WTC11 (cell line): Measurements from ENCODE around the gene PCDHGA10. TPM values are rescaled to one million over a fixed set of nuclear protein-coding genes. Genes with fewer than 3 reads are reported as not detected.

Experiments
- ATAC-seq: fragments of 200-7000 bp; cut with Tn5 transposase; 2 replicates; pipeline ENCODE4 v1.10.0; 2021; ENCODE audit warnings: mild to moderate bottlenecking, moderate library complexity
- CTCF ChIA-PET: fragments of 300-600 bp; sonication (Branson Sonifier 250); formaldehyde crosslinking; loops from one replicate; lab custom pipeline; 2021; ENCODE audit warnings: antibody characterized with exemption; lab: Charles Lee
- POLR2A ChIA-PET: fragments of 350-600 bp; sonication (Branson Sonifier 250); formaldehyde crosslinking; loops from one replicate; lab custom pipeline; 2021; ENCODE audit warnings: antibody characterized with exemption; lab: Charles Lee
- DNase-seq: peaks from one replicate; pipeline ENCODE4 v3.0.0; 2021; ENCODE audit warnings: low spot score
- H3K27ac Mint-ChIP-seq: 2 replicates; pipeline ENCODE4 v1.8.0; 2021; ENCODE audit warnings: mixed read lengths
- H3K27me3 Mint-ChIP-seq: 2 replicates; pipeline ENCODE4 v1.8.0; 2021; ENCODE audit warnings: low read depth, mild to moderate bottlenecking, moderate library complexity, mixed read lengths
- H3K36me3 Mint-ChIP-seq: 2 replicates; pipeline ENCODE4 v1.8.0; 2021; ENCODE audit warnings: mixed read lengths
- H3K4me1 Mint-ChIP-seq: 2 replicates; pipeline ENCODE4 v1.8.0; 2022; ENCODE audit warnings: mixed read lengths
- H3K4me3 Mint-ChIP-seq: 2 replicates; pipeline ENCODE4 v1.8.0; 2021; ENCODE audit warnings: mild to moderate bottlenecking, moderate library complexity, mixed read lengths
- H3K9me3 Mint-ChIP-seq: 2 replicates; pipeline ENCODE4 v1.8.0; 2021; ENCODE audit warnings: mixed read lengths
- CDX4 ChIP-seq: fragments of 250-450 bp; sonication (Bioruptor Pico); IDR thresholded peaks from 2 replicates; pipeline ENCODE4 v1.9.0; 2021; ENCODE audit warnings: moderate library complexity, mild to moderate bottlenecking, inconsistent platforms, borderline replicate concordance
- CTCF ChIP-seq: fragments of 200-600 bp; IDR thresholded peaks from 2 replicates; pipeline ENCODE4 v1.8.0; 2022; ENCODE audit warnings: antibody characterized with exemption
- FOXK1 ChIP-seq: sonication (generic); formaldehyde crosslinking; IDR thresholded peaks from 2 replicates; pipeline ENCODE4 v1.8.0; 2022; ENCODE audit warnings: mild to moderate bottlenecking, moderate library complexity, missing genetic modification reagents
- FOXP1 ChIP-seq: sonication (generic); formaldehyde crosslinking; IDR thresholded peaks from 2 replicates; pipeline ENCODE4 v1.8.0; 2022; ENCODE audit warnings: missing genetic modification reagents, mild to moderate bottlenecking, moderate library complexity, borderline replicate concordance
- FOXP4 ChIP-seq: sonication (generic); formaldehyde crosslinking; IDR thresholded peaks from 2 replicates; pipeline ENCODE4 v1.8.0; 2022; ENCODE audit warnings: mild to moderate bottlenecking, missing genetic modification reagents
- JAZF1 ChIP-seq: fragments of 250-450 bp; sonication (Bioruptor Pico); IDR thresholded peaks from 2 replicates; pipeline ENCODE4 v1.9.0; 2021; ENCODE audit warnings: moderate library complexity, mild to moderate bottlenecking, inconsistent platforms
- KAT7 ChIP-seq: sonication (generic); formaldehyde crosslinking; IDR thresholded peaks from 2 replicates; pipeline ENCODE4 v1.8.1; 2023; ENCODE audit warnings: missing genetic modification reagents, mild to moderate bottlenecking, borderline replicate concordance
- NFYB ChIP-seq: sonication (generic); formaldehyde crosslinking; conservative IDR thresholded peaks from 2 replicates; pipeline ENCODE4 v1.8.0; 2022; ENCODE audit warnings: low read depth, missing genetic modification reagents
- PRDM15 ChIP-seq: sonication (generic); formaldehyde crosslinking; IDR thresholded peaks from 2 replicates; pipeline ENCODE4 v1.8.0; 2022; ENCODE audit warnings: missing genetic modification reagents
- PRRX2 ChIP-seq: fragments of 250-450 bp; sonication (Bioruptor Pico); IDR thresholded peaks from 2 replicates; pipeline ENCODE4 v1.8.0; 2021; ENCODE audit warnings: mild to moderate bottlenecking
- STAT6 ChIP-seq: sonication (generic); formaldehyde crosslinking; conservative IDR thresholded peaks from 2 replicates; pipeline ENCODE4 v1.8.1; 2023; ENCODE audit warnings: mild to moderate bottlenecking, low read depth, missing genetic modification reagents, moderate library complexity
- TEAD4 ChIP-seq: sonication (generic); formaldehyde crosslinking; IDR thresholded peaks from 2 replicates; pipeline ENCODE4 v1.8.0; 2022; ENCODE audit warnings: mild to moderate bottlenecking, missing genetic modification reagents
- ZNF138 ChIP-seq: sonication (generic); formaldehyde crosslinking; conservative IDR thresholded peaks from 2 replicates; pipeline ENCODE4 v1.8.1; 2022; ENCODE audit warnings: mild to moderate bottlenecking, moderate library complexity, missing genetic modification reagents
- ZNF281 ChIP-seq: sonication (generic); formaldehyde crosslinking; IDR thresholded peaks from 2 replicates; pipeline ENCODE4 v1.8.0; 2023; ENCODE audit warnings: mild to moderate bottlenecking, missing genetic modification reagents
- ZNF416 ChIP-seq: fragments of 250-450 bp; sonication (Bioruptor Pico); IDR thresholded peaks from 2 replicates; pipeline ENCODE4 v1.9.0; 2021; ENCODE audit warnings: mild to moderate bottlenecking, inconsistent platforms
- ZNF671 ChIP-seq: fragments of 250-450 bp; sonication (Bioruptor Pico); IDR thresholded peaks from 2 replicates; pipeline ENCODE4 v1.8.0; 2021; ENCODE audit warnings: mild to moderate bottlenecking
- total RNA-seq: library from RNA; stranded (reverse); gene quantifications from 3 replicates; pipeline ENCODE4 v1.2.3, GENCODE V29; 2021

Gene PCDHGA10
- total RNA-seq, 1 experiment from 2014 or later, result 11.9 TPM

- TF ChIP-seq PRDM15 (CRISPR knock-in tag) (no peak), PRRX2 (no peak)
These were observed 27.6 kb downstream of the PCDHGA10 start (continued) for GRCh38 chr5:141440341-141440740.

- H3K27ac Mint-ChIP-seq, result no peak overlapping the region
- H3K9me3 Mint-ChIP-seq, result peaks cover 9% of the 10 kb centered on the region; the same call in 1 of the 2 replicates
- H3K4me1 Mint-ChIP-seq, result peaks cover 10% of the 10 kb centered on the region
- TF ChIP-seq FOXK1 (CRISPR knock-in tag) (no peak), ZNF671 (no peak), ZNF281 (CRISPR knock-in tag) (no peak), JAZF1 (CRISPR knock-in tag) (no peak), FOXP4 (CRISPR knock-in tag) (no peak), KAT7 (no peak), CTCF (no peak), FOXP1 (CRISPR knock-in tag) (no peak), CDX4 (CRISPR knock-in tag) (no peak)
- DNase-seq (no peak), ATAC-seq (no peak)
- CTCF ChIA-PET, result interaction anchor here (1.2 to 3.0 kb wide), 4 partner anchors 11 to 219 kb away, joined by 3 to 13 read pairs (median 4); partner anchors contain the start of genes PCDHB14 and PCDHGA12
- POLR2A ChIA-PET, result no interaction called here
- no peaks in the 10 kb centered on the region for H3K27me3 Mint-ChIP-seq
- H3K4me3 Mint-ChIP-seq, result no peak overlapping the region
- peaks cover 15% of the 10 kb centered on the region; the same call in 1 of the 2 replicates for H3K36me3 Mint-ChIP-seq
These were observed 28.9 kb downstream of the PCDHGA10 start for GRCh38 chr5:141441571-141442170.

GRCh38 chr5:141465351-141465750 is 52.6 kb downstream of the PCDHGA10 start:
- H3K4me3 Mint-ChIP-seq, result no peak overlapping the region
- H3K4me1 Mint-ChIP-seq, result no peaks in the 10 kb centered on the region
- H3K27ac Mint-ChIP-seq, result peak overlapping the region; percentile 17; the same call in 1 of the 2 replicates
- ChIA-PET CTCF (interaction anchor here (1.5 to 3.7 kb wide), 4 partner anchors 11 to 48 kb away, joined by 5 to 26 read pairs (median 10); partner anchors contain the start of genes PCDHGB7 and PCDHGC3), POLR2A (no interaction called here)
- DNase-seq, result no peak
- 0 out of 2 replicates have a peak, but pooled peaks cover 4% of the 10 kb centered on the region for H3K36me3 Mint-ChIP-seq
- no peak for ATAC-seq
- H3K27me3 Mint-ChIP-seq, result no peaks in the 10 kb centered on the region
- H3K9me3 Mint-ChIP-seq, result no peaks in the 10 kb centered on the region
- TF ChIP-seq NFYB (CRISPR knock-in tag), result no peak
- TF ChIP-seq ZNF138 (CRISPR knock-in tag), result no peak
- TF ChIP-seq STAT6, result no peak
- TF ChIP-seq ZNF416 (CRISPR knock-in tag), result no peak
- no peak for TF ChIP-seq TEAD4 (CRISPR knock-in tag)
- TF ChIP-seq FOXP4 (CRISPR knock-in tag), result no peak
